Sciatic nerve (tissue), 2 donors: ENCODE data around the gene SFRP2. TPM values are rescaled to one million over a fixed set of nuclear protein-coding genes. Genes with fewer than 3 reads are reported as not detected.

Experiments used
- ATAC-seq: fragments of 200-7000 bp; cut with Tn5 transposase; one replicate; pipeline ENCODE4 v1.9.1; 2020; ENCODE audit warnings: mild to moderate bottlenecking, moderate library complexity
- DNase-seq: peaks from one replicate; pipeline ENCODE4 v3.0.0-alpha.2; 2020; ENCODE audit warnings: low spot score
- intact Hi-C: fragments of 100-400 bp; cut with DNase I; formaldehyde crosslinking; loops from one replicate; pipeline ENCODE4 v1.14.2; 2022
- total RNA-seq: library from RNA; stranded (reverse); fragmentation: NEBNext Ultra II Directional; extraction: Animal tissue kit (Norgen Biotek cat#: 25700); gene quantifications from one replicate; pipeline ENCODE4 v1.2.1, GENCODE V29; 2021
- donor health status: DM: no; HTN: no; CAD: no.
- donor health status: DM: no; HTN: no; CAD: no.

SFRP2 gene, protein sequence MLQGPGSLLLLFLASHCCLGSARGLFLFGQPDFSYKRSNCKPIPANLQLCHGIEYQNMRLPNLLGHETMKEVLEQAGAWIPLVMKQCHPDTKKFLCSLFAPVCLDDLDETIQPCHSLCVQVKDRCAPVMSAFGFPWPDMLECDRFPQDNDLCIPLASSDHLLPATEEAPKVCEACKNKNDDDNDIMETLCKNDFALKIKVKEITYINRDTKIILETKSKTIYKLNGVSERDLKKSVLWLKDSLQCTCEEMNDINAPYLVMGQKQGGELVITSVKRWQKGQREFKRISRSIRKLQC
- 126 TPM for total RNA-seq

- DNase-seq (peak; percentile 58), ATAC-seq (peak; percentile 3)
- intact Hi-C loops, result no loop called here
Observed at GRCh38 chr4:153788413-153789276, at the start of gene SFRP2. Gene SFRP2, minus strand, starts transcription at chr4:153789083. Its CDS starts 248 bp downstream, at chr4:153788835.

DNA sequence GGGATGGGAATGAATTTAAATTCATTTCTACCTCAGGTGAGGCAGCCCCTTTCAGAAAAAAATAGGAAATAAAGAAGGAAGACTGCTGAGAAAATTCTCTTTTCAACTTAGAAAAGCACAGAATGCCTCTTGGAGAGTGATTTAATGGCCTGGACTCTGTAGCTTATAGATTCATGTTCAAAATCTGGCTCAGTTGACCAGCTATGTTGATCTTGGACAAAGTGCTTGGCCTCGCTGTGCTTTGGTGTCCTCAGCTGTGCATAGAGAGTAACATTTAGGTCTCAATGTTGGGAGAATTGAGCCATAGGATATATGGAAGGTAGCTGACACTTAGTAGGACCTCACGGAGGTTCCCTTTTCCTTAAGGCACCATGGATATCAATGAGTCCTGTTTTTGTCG, 49.7 kb upstream of the SFRP2 start:
- intact Hi-C loops, result no loop called here
- no peak for ATAC-seq
- DNase-seq, result no peak

DNA sequence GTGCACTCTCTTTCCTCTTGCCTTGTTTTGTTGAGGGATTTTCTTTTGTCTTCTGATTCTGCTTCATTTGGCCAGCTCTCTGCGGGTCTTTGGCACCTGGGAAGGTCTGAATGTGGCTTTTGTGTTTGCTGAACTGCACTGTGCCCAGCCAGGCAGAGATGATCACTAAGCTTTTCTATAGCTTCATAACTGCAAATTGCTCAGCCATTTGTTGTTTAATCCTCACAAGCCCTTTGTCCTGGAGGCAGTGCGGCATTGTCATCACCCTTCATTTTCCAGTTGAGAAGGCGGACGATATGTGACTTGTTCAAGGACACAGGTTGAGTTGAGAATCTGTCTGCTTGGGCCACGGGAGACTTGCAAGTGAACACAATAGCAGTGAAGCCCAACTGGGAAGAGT, 46.0 kb upstream of the SFRP2 start:
- no peak for ATAC-seq
- no peak for DNase-seq
- intact Hi-C loops, result no loop called here

DNA sequence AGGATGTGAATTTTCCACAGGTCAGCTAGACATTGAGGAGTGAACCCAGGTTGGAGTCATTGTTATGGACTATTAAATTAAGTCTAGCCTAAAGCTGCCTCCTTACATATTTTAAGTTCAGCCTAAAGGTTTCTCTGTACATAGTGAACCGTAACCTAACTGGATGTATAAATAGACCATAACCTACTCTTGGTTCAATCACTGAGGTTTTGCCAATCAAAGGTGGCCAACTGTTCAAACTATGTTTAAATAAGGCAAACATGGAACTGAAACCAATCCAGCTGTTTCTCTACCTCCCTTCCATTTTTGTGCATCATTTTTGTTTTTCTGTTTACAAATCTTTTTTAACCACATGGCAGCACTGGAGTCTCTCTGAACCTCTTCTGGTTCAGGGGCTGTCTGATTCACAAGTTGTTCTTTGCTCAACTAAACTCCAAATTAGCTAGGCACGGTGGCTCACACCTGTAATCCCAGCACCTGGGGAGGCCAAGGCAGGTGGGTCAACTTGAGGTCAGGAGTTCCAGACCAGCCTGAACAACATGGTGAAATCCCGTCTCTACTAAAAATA, 43.9 kb upstream of the SFRP2 start:
- intact Hi-C loops, result no loop called here
- ATAC-seq, result no peak
- DNase-seq, result no peak

DNA sequence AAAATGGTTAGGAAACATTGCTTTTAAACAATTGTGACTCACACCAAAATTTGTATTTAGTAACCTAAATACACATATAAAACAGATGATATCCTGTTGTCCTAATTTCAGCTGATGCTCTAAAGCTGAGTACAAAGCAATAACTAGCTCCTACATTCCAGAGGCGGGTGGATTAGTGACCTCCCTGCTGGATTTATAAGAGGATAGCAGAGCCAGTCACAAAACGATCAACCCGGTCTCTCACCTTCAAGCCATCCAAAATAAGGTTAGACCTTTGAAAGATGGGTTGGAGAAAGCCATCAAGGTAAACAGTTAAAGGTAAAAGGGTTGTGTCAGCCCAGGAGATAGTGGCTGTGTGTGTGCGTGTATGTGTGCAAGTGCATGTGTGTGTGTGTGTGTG, 43.2 kb upstream of the SFRP2 start:
- no peak for ATAC-seq
- intact Hi-C loops, result no loop called here
- DNase-seq, result no peak

GRCh38 chr4:153831245-153831644, 42.4 kb upstream of the SFRP2 start:
- DNase-seq (no peak), ATAC-seq (no peak)
- intact Hi-C loops, result no loop called here

DNA sequence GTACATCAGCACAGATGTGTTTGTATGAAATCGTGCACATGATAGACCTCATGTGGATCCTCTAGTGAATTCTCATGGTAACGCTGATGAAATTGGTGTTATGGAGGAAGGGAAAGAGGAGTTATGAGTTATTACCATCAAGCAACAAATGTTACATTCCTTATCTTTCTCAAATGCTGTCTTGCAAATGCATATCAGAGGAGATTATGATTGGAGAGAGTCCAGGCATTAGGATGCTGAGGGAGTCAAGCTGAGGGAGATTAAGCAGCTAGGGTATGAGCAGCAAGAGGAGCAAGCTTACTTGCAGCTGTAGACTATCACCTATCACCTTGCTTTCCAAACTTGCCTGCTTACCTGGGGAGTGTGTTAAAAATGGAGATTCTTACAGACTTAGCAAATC, 36.8 kb upstream of the SFRP2 start:
- no peak for DNase-seq
- intact Hi-C loops, result no loop called here
- no peak for ATAC-seq

DNA sequence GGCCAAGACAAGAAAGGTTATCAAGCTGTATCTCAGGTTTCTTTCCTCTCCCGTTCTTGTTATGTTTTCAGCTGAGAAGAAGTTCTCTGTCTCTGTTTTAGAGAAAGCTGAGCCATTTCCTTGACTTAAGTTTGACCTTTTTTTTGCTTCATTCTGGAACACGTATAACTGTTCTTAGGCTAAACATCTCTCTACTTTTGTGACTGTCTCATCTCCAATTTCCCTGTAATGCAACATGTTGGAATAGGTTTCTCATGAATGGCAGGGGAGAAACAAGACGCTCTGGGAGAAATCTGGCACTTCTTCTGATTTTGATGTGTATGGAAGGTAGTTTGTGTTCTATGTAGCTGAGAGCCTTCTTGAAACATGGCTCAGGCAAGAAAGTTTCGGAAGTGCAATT, 36.2 kb upstream of the SFRP2 start:
- intact Hi-C loops, result no loop called here
- ATAC-seq (no peak), DNase-seq (no peak)

DNA sequence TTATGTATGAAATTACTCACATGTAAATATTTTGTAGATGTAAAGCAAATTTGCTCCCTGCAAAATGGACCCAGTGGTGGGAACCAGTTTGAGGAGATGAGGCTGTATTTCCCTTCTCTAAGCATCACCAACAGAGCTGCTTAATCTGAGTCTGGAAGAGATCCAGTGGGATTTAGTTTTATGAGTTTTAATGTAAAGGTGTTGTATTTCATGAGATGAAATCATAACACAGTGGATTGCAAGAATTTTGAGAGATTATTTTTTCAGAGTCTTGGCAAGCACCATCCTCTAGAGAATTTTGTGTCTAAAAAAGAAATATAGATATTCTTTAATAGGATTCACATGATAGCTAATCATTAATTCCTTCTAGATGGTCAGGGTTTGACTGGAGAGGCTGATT, 35.6 kb upstream of the SFRP2 start:
- intact Hi-C loops, result no loop called here
- ATAC-seq (no peak), DNase-seq (no peak)

DNA sequence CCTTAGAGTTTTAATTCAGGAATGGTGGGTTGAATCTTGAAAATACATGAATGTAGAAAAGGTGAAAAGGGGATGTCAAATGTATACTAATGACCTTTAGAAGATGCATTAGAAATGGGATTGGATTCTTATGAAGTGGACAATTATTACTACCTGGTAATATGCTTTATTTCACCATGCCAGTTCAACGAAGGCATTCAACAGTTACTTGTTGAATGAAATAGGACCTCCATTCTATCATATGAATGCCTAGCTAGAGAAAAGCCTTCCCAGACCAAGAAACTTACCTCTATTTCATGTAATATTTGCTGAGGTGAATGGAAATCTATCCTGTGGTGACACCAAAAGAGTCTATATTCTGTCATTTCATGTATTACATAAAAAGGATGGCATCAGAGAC, 34.6 kb upstream of the SFRP2 start:
- DNase-seq (no peak), ATAC-seq (no peak)
- intact Hi-C loops, result no loop called here

GRCh38 chr4:153822316-153822715, 33.4 kb upstream of the SFRP2 start:
- no peak for ATAC-seq
- DNase-seq, result no peak
- intact Hi-C loops, result no loop called here

DNA sequence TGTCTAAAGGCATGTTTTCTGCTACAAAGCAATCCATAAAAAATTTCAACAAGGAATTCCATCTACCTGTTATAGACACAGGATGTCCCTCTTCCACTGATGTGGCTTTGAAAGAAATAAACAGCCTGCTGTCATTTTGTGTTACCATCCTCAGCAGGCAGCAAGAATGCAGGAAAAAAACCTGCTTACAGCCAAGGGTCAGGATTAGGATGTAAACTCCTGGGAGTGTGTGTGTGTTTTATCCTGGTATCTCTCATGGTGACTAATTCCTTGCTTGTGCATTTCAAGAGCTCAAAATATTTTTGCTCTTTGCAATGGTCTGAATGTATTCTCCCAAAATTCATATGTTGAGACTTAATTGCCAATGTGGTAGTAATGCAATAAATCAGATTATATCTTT, 28.6 kb upstream of the SFRP2 start:
- intact Hi-C loops, result no loop called here
- no peak for ATAC-seq
- DNase-seq, result no peak

DNA sequence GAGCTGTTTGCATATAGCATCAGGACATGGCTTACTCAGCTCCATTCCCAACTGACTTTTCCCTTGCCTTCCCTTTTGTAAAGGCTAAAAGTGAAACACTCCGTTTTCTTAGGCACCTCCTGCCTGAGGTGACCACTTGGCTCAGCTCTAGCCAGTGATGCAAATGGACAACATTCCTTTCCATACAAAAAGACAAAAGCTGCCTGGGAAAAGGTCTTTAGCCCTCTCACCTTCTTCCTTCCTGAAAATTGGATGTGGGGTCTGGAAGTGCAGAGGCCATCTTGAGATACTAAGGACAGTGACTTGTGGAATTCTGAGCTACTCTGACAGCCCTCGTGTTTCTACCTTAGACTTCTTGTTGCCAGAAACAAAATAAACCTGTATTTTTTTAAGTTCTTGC, 27.7 kb upstream of the SFRP2 start:
- ATAC-seq (no peak), DNase-seq (no peak)
- intact Hi-C loops, result no loop called here

DNA sequence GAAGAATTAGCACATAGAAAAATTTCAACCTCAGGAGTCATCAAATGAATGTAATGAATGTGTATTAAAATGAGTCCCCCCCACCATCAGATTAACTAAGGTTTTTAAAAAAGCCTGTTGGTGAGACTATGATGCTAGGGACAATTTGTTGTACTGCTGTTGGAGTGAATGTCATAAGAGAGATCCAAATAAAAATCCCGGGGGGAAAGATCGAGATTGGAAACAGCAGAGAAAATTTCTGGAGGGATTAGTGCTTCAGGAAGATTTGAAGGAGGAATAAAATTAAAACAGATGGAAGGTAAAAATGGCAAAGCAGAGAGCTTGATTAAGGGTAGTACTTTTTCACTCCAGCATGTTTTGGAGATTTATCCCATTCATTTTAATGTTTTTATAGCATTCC, 25.9 kb upstream of the SFRP2 start:
- ATAC-seq (no peak), DNase-seq (no peak)
- intact Hi-C loops, result no loop called here

- intact Hi-C loops, result no loop called here
- no peak for DNase-seq
- ATAC-seq, result no peak
Observed at GRCh38 chr4:153809916-153810810, 21.3 kb upstream of the SFRP2 start.

- intact Hi-C loops, result no loop called here
- no peak for DNase-seq
- ATAC-seq, result no peak
Observed at GRCh38 chr4:153809307-153809706, 20.4 kb upstream of the SFRP2 start.

GRCh38 chr4:153808175-153808574, 19.3 kb upstream of the SFRP2 start:
- intact Hi-C loops, result no loop called here
- ATAC-seq (no peak), DNase-seq (no peak)

DNA sequence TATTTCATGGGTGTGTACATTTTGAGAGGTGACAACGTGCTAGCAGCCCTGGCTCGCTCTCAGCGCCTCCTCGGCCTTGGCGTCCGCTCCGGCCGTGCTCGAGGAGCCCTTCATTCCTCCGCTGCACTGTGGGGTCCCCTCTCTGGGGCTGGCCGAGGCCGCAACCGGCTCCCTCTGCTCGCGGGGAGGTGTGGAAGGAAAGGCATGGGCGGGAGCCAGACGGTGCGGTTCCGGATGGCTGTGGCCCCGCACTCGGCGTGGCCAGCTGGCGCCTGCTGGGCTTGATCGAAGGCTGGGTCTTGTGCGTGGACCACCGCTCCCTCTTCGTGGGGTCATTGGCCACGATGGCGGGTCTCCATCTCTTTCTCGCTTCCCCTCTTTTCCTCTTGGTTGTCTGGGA, 17.2 kb upstream of the SFRP2 start:
- intact Hi-C loops, result no loop called here
- DNase-seq, result no peak
- no peak for ATAC-seq

DNA sequence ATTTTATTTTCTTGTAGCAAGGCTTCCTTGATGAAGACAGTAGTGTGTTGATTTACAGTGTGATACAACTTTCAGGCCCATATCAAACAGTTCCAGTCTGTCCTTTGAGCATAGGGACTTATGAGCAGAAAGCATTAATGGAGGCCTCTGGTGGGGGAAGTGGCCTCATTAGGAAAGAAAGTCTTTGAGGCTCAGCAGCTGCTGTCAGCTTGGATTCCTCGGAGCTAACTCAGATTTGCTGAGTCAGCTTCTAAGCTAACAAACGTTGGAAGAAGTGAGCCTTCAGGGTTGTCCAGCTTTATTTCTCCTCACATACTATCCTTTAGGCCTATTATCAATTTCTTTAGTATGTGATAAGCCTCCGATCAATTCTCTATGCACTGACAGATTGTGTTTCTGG, 15.8 kb upstream of the SFRP2 start:
- intact Hi-C loops, result no loop called here
- DNase-seq, result no peak
- ATAC-seq, result no peak
